HCT116 (cell line): Measurements from ENCODE around the gene GSTO1. TPM values are rescaled to one million over a fixed set of nuclear protein-coding genes. Genes with fewer than 3 reads are reported as not detected.

Source experiments
- ATAC-seq: fragments of 200-7000 bp; cut with Tn5 transposase; 2 replicates; pipeline ENCODE4 v1.9.1; 2020; ENCODE audit warnings: mild to moderate bottlenecking, moderate library complexity
- BruUV-seq: library from RNA; stranded (reverse); fragments of 400-500 nt; replicated peaks from 2 replicates; lab custom pipeline; 2021; lab: Mats Ljungman, UMichigan
- CTCF ChIA-PET: fragments of 300-600 bp; sonication (Branson Sonifier 250); formaldehyde crosslinking; loops from one replicate; lab custom pipeline; 2021; ENCODE audit warnings: antibody characterized with exemption; lab: Charles Lee
- POLR2A ChIA-PET: fragments of 300-600, 350-600 bp; sonication (Branson Sonifier 250); formaldehyde crosslinking; loops from one replicate; lab custom pipeline; 2021; ENCODE audit warnings: antibody characterized with exemption; lab: Charles Lee
- RAD21 ChIA-PET, 2 experiments: fragments of 300-600 bp; sonication (Branson Sonifier 250); formaldehyde crosslinking; loops; one replicate each; lab custom pipeline; 2023; ENCODE audit warnings: low total read pairs in 2 of 2; ENCODE audit not compliant: uncharacterized antibody in 2 of 2, unreplicated experiment in 2 of 2, low non-redundant PET in 1 of 2; lab: Charles Lee
- DNase-seq: peaks from one replicate; pipeline ENCODE4 v3.0.0-alpha.2; 2010; ENCODE audit warnings: low read depth, low spot score
- H2AFZ ChIP-seq: fragments of 200-600 bp; shearing (Covaris generic), sonication (generic); 2 replicates; pipeline ENCODE4 v1.6.1; 2017; ENCODE audit warnings: low read depth, mixed run types, mixed read lengths, antibody characterized with exemption, low read length; ENCODE audit not compliant: poor library complexity, severe bottlenecking
- H3K27ac ChIP-seq: 2 replicates; pipeline ENCODE4 v1.5.1; 2012; ENCODE audit warnings: low read depth, low read length
- H3K27me3 ChIP-seq: fragments of 200-600 bp; sonication (generic); 2 replicates; pipeline ENCODE4 v1.6.1; 2016; ENCODE audit warnings: mixed run types, low read length, mixed read lengths; ENCODE audit not compliant: insufficient read depth
- H3K36me3 ChIP-seq, 2 experiments: fragments of 200-500 bp in 1 of 2; fragments of 200-600 bp in 1 of 2; sonication (Bioruptor generic) in 1 of 2; sonication (generic) in 1 of 2; 2 replicates each; pipeline versions ENCODE4 v1.5.1 to v1.6.1; 2014 to 2016; ENCODE audit warnings: low read length in 2 of 2, inconsistent platforms in 1 of 2, mixed read lengths in 1 of 2, mixed run types in 1 of 2; ENCODE audit not compliant: insufficient read depth in 2 of 2, control insufficient read depth in 1 of 2
- H3K4me1 ChIP-seq, 2 experiments: fragments of 200-600 bp in 1 of 2; sonication (generic) in 1 of 2; 2 replicates each; pipeline versions ENCODE4 v1.5.1 to v1.6.1; 2012 to 2017; ENCODE audit warnings: low read length in 2 of 2, inconsistent platforms in 1 of 2, mild to moderate bottlenecking in 1 of 2, mixed read lengths in 1 of 2, mixed run types in 1 of 2, moderate library complexity in 1 of 2; ENCODE audit not compliant: insufficient read depth in 2 of 2, control insufficient read depth in 1 of 2
- H3K4me2 ChIP-seq: fragments of 200-600 bp; sonication (generic); 2 replicates; pipeline ENCODE4 v1.6.1; 2017; ENCODE audit warnings: mixed run types, low read length, mixed read lengths
- H3K4me3 ChIP-seq, 2 experiments: fragments of 200-600 bp in 1 of 2; sonication (generic) in 1 of 2; replicated peaks in 1 of 2; 2 replicates each; pipeline ENCODE4 v1.5.1; 2011 to 2016; ENCODE audit warnings: low read length in 2 of 2, control low read depth in 1 of 2, low read depth in 1 of 2, mild to moderate bottlenecking in 1 of 2, mixed read lengths in 1 of 2, mixed run types in 1 of 2
- H3K79me2 ChIP-seq: fragments of 200-600 bp; sonication (generic); 2 replicates; pipeline ENCODE4 v1.6.1; 2017; ENCODE audit warnings: mild to moderate bottlenecking, mixed run types, low read length, moderate library complexity, mixed read lengths; ENCODE audit not compliant: insufficient read depth
- H3K9ac ChIP-seq: fragments of 200-600 bp; sonication (generic); 2 replicates; pipeline ENCODE4 v1.6.1; 2016; ENCODE audit warnings: low read length, mixed read lengths
- H3K9me2 ChIP-seq: fragments of 200-600 bp; sonication (generic), shearing (Covaris generic); 2 replicates; pipeline ENCODE4 v1.6.1; 2017; ENCODE audit warnings: mixed run types, mild to moderate bottlenecking, moderate library complexity; ENCODE audit not compliant: insufficient read depth
- H3K9me3 ChIP-seq, 2 experiments: fragments of 200-500 bp in 1 of 2; fragments of 200-600 bp in 1 of 2; sonication (Bioruptor generic) in 1 of 2; sonication (generic) in 1 of 2; 2 replicates each; pipeline ENCODE4 v1.6.1; 2014 to 2017; ENCODE audit warnings: low read length in 2 of 2, mixed read lengths in 2 of 2, inconsistent platforms in 1 of 2, low read depth in 1 of 2, mild to moderate bottlenecking in 1 of 2, mixed run types in 1 of 2, moderate library complexity in 1 of 2; ENCODE audit not compliant: control insufficient read depth in 1 of 2, insufficient read depth in 1 of 2
- H4K20me1 ChIP-seq: fragments of 200-600 bp; sonication (generic), shearing (Covaris generic); 2 replicates; pipeline ENCODE4 v1.6.1; 2017; ENCODE audit warnings: mixed run types, mild to moderate bottlenecking, moderate library complexity; ENCODE audit not compliant: insufficient read depth
- CEBPB ChIP-seq: IDR thresholded peaks from 2 replicates; pipeline ENCODE4 v1.6.1; 2012; ENCODE audit warnings: low read depth
- EGR1 ChIP-seq: IDR thresholded peaks from 2 replicates; pipeline ENCODE4 v1.6.1; 2012; ENCODE audit warnings: low read depth
- ELF1 ChIP-seq: IDR thresholded peaks from 2 replicates; pipeline ENCODE4 v1.6.1; 2012; ENCODE audit warnings: low read depth, borderline replicate concordance
- EZH2phosphoT487 ChIP-seq: fragments of 200-600 bp; IDR thresholded peaks from 2 replicates; pipeline ENCODE4 v1.6.1; 2018; ENCODE audit warnings: antibody characterized with exemption, borderline replicate concordance
- RAD21 ChIP-seq: IDR thresholded peaks from 2 replicates; pipeline ENCODE4 v1.6.1; 2012; ENCODE audit warnings: low read depth, mild to moderate bottlenecking
- SIN3A ChIP-seq: IDR thresholded peaks from 2 replicates; pipeline ENCODE4 v1.6.1; 2012; ENCODE audit warnings: low read depth
- YY1 ChIP-seq: IDR thresholded peaks from 2 replicates; pipeline ENCODE4 v1.6.1; 2011; ENCODE audit warnings: low read length, low read depth, moderate library complexity, mild to moderate bottlenecking; ENCODE audit not compliant: insufficient replicate concordance; ENCODE audit errors: extremely low read depth
- intact Hi-C: fragments of 100-400 bp; cut with micrococcal nuclease; formaldehyde crosslinking; loops from 2 replicates; pipeline ENCODE4 v1.10.0; 2022
- total RNA-seq: library from RNA; stranded (reverse); gene quantifications from one replicate; pipeline ENCODE4 v1.2.1, GENCODE V29; 2021; ENCODE audit not compliant: unreplicated experiment
- TF ChIP-seq, protein P1 (sequence below): IDR thresholded peaks from 2 replicates; pipeline ENCODE4 v1.6.1; 2012; ENCODE audit warnings: low read depth
- TF ChIP-seq, protein P2 (sequence below), 3 experiments: fragments of 200-600 bp in 1 of 3; sonication (generic) in 1 of 3; IDR thresholded peaks in 2 of 3; conservative IDR thresholded peaks in 1 of 3; 2 replicates each; pipeline ENCODE4 v1.5.1; 2012 to 2017; ENCODE audit warnings: low read depth in 2 of 3, low read length in 2 of 3, antibody characterized with exemption in 1 of 3, borderline replicate concordance in 1 of 3, control low read depth in 1 of 3, mild to moderate bottlenecking in 1 of 3, mixed read lengths in 1 of 3, mixed run types in 1 of 3, moderate library complexity in 1 of 3; ENCODE audit not compliant: insufficient read depth in 1 of 3

GSTO1 gene
- total RNA-seq, 1 experiment from 2014 or later: 179 TPM

DNA sequence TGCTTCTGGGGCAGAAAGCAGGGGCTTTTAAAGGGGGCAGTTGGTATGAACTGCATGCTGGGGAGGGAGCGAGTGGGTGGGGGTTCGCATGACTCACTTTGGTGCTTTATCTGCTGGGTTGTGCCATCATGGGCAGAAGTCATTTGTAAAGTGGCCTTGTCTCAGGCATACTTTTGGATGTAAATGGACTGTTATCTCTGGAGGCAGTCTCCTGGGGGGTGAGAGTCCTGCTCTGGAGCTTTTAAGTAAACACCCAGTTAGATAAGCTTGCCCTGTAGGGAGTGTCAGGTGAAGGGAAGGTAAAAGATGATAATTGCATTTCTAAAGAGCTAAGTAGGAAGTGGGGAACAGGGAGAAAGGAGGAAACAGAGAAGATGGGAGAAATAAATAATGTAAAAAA is 1.6 kb upstream of the GSTO1 start:
- ChIA-PET CTCF (interaction anchor here (3.0 kb wide), 1 partner anchor 21 kb away, joined by 22 read pairs; no protein-coding TSS in a partner anchor), POLR2A (interaction anchor here (1.0 kb wide), 1 partner anchor 14 kb away, joined by 3 read pairs; no protein-coding TSS in a partner anchor), RAD21 (no interaction called here)
- TF ChIP-seq SIN3A (no peak), CEBPB (no peak), EZH2phosphoT487 (no peak), YY1 (no peak), RAD21 (no peak), ELF1 (no peak), EGR1 (0 out of 2 replicates have a peak, but pooled peaks have one; percentile 32)
- TF ChIP-seq, protein P1, sequence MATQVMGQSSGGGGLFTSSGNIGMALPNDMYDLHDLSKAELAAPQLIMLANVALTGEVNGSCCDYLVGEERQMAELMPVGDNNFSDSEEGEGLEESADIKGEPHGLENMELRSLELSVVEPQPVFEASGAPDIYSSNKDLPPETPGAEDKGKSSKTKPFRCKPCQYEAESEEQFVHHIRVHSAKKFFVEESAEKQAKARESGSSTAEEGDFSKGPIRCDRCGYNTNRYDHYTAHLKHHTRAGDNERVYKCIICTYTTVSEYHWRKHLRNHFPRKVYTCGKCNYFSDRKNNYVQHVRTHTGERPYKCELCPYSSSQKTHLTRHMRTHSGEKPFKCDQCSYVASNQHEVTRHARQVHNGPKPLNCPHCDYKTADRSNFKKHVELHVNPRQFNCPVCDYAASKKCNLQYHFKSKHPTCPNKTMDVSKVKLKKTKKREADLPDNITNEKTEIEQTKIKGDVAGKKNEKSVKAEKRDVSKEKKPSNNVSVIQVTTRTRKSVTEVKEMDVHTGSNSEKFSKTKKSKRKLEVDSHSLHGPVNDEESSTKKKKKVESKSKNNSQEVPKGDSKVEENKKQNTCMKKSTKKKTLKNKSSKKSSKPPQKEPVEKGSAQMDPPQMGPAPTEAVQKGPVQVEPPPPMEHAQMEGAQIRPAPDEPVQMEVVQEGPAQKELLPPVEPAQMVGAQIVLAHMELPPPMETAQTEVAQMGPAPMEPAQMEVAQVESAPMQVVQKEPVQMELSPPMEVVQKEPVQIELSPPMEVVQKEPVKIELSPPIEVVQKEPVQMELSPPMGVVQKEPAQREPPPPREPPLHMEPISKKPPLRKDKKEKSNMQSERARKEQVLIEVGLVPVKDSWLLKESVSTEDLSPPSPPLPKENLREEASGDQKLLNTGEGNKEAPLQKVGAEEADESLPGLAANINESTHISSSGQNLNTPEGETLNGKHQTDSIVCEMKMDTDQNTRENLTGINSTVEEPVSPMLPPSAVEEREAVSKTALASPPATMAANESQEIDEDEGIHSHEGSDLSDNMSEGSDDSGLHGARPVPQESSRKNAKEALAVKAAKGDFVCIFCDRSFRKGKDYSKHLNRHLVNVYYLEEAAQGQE: no peak
- TF ChIP-seq, protein P2, sequence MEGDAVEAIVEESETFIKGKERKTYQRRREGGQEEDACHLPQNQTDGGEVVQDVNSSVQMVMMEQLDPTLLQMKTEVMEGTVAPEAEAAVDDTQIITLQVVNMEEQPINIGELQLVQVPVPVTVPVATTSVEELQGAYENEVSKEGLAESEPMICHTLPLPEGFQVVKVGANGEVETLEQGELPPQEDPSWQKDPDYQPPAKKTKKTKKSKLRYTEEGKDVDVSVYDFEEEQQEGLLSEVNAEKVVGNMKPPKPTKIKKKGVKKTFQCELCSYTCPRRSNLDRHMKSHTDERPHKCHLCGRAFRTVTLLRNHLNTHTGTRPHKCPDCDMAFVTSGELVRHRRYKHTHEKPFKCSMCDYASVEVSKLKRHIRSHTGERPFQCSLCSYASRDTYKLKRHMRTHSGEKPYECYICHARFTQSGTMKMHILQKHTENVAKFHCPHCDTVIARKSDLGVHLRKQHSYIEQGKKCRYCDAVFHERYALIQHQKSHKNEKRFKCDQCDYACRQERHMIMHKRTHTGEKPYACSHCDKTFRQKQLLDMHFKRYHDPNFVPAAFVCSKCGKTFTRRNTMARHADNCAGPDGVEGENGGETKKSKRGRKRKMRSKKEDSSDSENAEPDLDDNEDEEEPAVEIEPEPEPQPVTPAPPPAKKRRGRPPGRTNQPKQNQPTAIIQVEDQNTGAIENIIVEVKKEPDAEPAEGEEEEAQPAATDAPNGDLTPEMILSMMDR (IDR thresholded peaks at IDR 0.05 in 2 of 3, conservative IDR thresholded peaks at IDR 0.05 in 1 of 3; ENCODE audit: borderline replicate concordance in 1 of 3, insufficient read depth in 1 of 3, low read depth in 2 of 3, low read length in 2 of 3): no peak
- BruUV-seq: no TSS peak
- no peaks in the 10 kb centered on the region for H3K27me3 ChIP-seq
- H3K9me2 ChIP-seq: no peaks in the 10 kb centered on the region
- H3K9me3 ChIP-seq: peaks cover 0 to 5% of the 10 kb centered on the region in 2 experiments; a peak in 1 of 4 replicates
- peaks cover 14 to 29% of the 10 kb centered on the region in 2 experiments for H3K4me1 ChIP-seq
- H2AFZ ChIP-seq: peak overlapping the region; percentile 87
- DNase-seq (no peak), ATAC-seq (no peak)
- H4K20me1 ChIP-seq: no peaks in the 10 kb centered on the region
- peaks cover 36% of the 10 kb centered on the region for H3K79me2 ChIP-seq
- no peak overlapping the region for H3K9ac ChIP-seq
- no peak overlapping the region for H3K4me2 ChIP-seq
- no peak overlapping the region for H3K4me3 ChIP-seq
- peaks cover 8 to 14% of the 10 kb centered on the region in 2 experiments for H3K36me3 ChIP-seq
- no peak overlapping the region for H3K27ac ChIP-seq
- intact Hi-C loops: no loop called here
